GM23248 (cell line): ENCODE measurements around the gene LEKR1.

ENCODE experiments used
- EZH2 ChIP-seq: fragments of 200-600 bp; sonication (generic); IDR thresholded peaks from 2 replicates; pipeline ENCODE4 v1.6.1; 2018; ENCODE audit warnings: antibody characterized with exemption, mild to moderate bottlenecking; ENCODE audit not compliant: insufficient read depth, poor library complexity, severe bottlenecking
- EZH2phosphoT487 ChIP-seq: fragments of 200-600 bp; sonication (generic); IDR thresholded peaks from 2 replicates; pipeline ENCODE4 v1.6.1; 2018; ENCODE audit warnings: antibody characterized with exemption, moderate library complexity, mild to moderate bottlenecking, low read depth; ENCODE audit not compliant: insufficient read depth

- TF ChIP-seq EZH2 (no peak), EZH2phosphoT487 (no peak)
Measured at GRCh38 chr3:157001221-157001957, 175.2 kb downstream of the LEKR1 start.
